ENCODE measurements around the gene WBP2. TPM values are rescaled to one million over a fixed set of nuclear protein-coding genes. Genes with fewer than 3 reads are reported as not detected.

Gene WBP2
- total RNA-seq, 2 experiments from 2014 or later: 98.5 to 114 TPM

- ChIA-PET POLR2A (interaction anchor here (0.8 to 4.2 kb wide), 11 partner anchors 8 to 64 kb away, joined by 3 to 29 read pairs (median 4); partner anchors contain the start of genes GALK1, UNC13D and WBP2), CTCF (interaction anchor here (0.8 to 5.9 kb wide), 7 partner anchors 18 to 76 kb away, joined by 3 to 51 read pairs (median 6); partner anchors contain the start of gene GALK1)
- TF ChIP-seq, protein P1, sequence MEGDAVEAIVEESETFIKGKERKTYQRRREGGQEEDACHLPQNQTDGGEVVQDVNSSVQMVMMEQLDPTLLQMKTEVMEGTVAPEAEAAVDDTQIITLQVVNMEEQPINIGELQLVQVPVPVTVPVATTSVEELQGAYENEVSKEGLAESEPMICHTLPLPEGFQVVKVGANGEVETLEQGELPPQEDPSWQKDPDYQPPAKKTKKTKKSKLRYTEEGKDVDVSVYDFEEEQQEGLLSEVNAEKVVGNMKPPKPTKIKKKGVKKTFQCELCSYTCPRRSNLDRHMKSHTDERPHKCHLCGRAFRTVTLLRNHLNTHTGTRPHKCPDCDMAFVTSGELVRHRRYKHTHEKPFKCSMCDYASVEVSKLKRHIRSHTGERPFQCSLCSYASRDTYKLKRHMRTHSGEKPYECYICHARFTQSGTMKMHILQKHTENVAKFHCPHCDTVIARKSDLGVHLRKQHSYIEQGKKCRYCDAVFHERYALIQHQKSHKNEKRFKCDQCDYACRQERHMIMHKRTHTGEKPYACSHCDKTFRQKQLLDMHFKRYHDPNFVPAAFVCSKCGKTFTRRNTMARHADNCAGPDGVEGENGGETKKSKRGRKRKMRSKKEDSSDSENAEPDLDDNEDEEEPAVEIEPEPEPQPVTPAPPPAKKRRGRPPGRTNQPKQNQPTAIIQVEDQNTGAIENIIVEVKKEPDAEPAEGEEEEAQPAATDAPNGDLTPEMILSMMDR (IDR thresholded peaks at IDR 0.05): no peak
- DNase-seq (no peak), ATAC-seq (ENCODE audit: poor library complexity) (no peak)
- Histone ChIP-seq H3K4me3 (ENCODE audit: low read length) (no peak overlapping the region), H3K4me1 (ENCODE audit: insufficient read depth, low read length) (peaks cover 61% of the 10 kb centered on the region), H3K27ac (ENCODE audit: low read depth in 1 of 2, low read length in 2 of 2) (no peak overlapping the region), H3K9me3 (ENCODE audit: control insufficient read depth in 1 of 2, insufficient read depth in 1 of 2, low read length in 2 of 2) (peaks cover 0 to 4% of the 10 kb centered on the region in 2 experiments), H3K27me3 (ENCODE audit: control insufficient read depth in 1 of 2, insufficient read depth in 2 of 2, low read length in 2 of 2) (no peaks in the 10 kb centered on the region), H3K36me3 (ENCODE audit: insufficient read depth, low read length) (peaks cover 67% of the 10 kb centered on the region)
- no peaks in the 10 kb centered on the region for H3K27me3 Mint-ChIP-seq
- H3K27ac Mint-ChIP-seq: no peak overlapping the region
- no peak overlapping the region for H3K4me3 Mint-ChIP-seq
- peaks cover 39% of the 10 kb centered on the region for H3K4me1 Mint-ChIP-seq (ENCODE audit: low read depth)
- H3K36me3 Mint-ChIP-seq (ENCODE audit: low read depth): peaks cover 46% of the 10 kb centered on the region
- no peaks in the 10 kb centered on the region for H3K9me3 Mint-ChIP-seq
- intact Hi-C loops (cut with DNase I, micrococcal nuclease): loop anchor here in 1 of 2 experiments (5.0 kb wide), 2 partner anchors 42 to 62 kb away; partner anchors contain the start of gene GALK1
Measured at GRCh38 chr17:75829747-75830146, 25.4 kb downstream of the WBP2 start.

GRCh38 chr17:75828741-75829140 is 26.4 kb downstream of the WBP2 start:
- H3K4me1 Mint-ChIP-seq (ENCODE audit: low read depth): peaks cover 29% of the 10 kb centered on the region
- no peaks in the 10 kb centered on the region for H3K9me3 Mint-ChIP-seq
- peaks cover 37% of the 10 kb centered on the region for H3K36me3 Mint-ChIP-seq (ENCODE audit: low read depth)
- H3K4me3 ChIP-seq (ENCODE audit: low read length): no peak overlapping the region
- peaks cover 66% of the 10 kb centered on the region for H3K36me3 ChIP-seq (ENCODE audit: insufficient read depth, low read length)
- ChIA-PET CTCF (interaction anchor here (1.3 to 5.9 kb wide), 3 partner anchors 45 to 75 kb away, joined by 4 to 51 read pairs (median 5); no protein-coding TSS in a partner anchor), POLR2A (interaction anchor here (0.8 to 3.8 kb wide), 10 partner anchors 15 to 64 kb away, joined by 3 to 36 read pairs (median 6); partner anchors contain the start of genes GALK1, TRIM47, UNC13D and UNK)
- H3K27ac Mint-ChIP-seq: peak overlapping the region; percentile 86
- no peak for ATAC-seq (ENCODE audit: poor library complexity)
- intact Hi-C loops (cut with DNase I, micrococcal nuclease): loop anchor here in 1 of 2 experiments (5.0 kb wide), 2 partner anchors 41 to 61 kb away; partner anchors contain the start of gene GALK1
- peaks cover 0 to 4% of the 10 kb centered on the region in 2 experiments for H3K9me3 ChIP-seq (ENCODE audit: control insufficient read depth in 1 of 2, insufficient read depth in 1 of 2, low read length in 2 of 2)
- no peak for DNase-seq
- H3K27ac ChIP-seq (ENCODE audit: low read depth in 1 of 2, low read length in 2 of 2): no peak overlapping the region
- H3K27me3 Mint-ChIP-seq: no peaks in the 10 kb centered on the region
- H3K4me1 ChIP-seq (ENCODE audit: insufficient read depth, low read length): peaks cover 51% of the 10 kb centered on the region
- no peaks in the 10 kb centered on the region for H3K27me3 ChIP-seq (ENCODE audit: control insufficient read depth in 1 of 2, insufficient read depth in 2 of 2, low read length in 2 of 2)
- TF ChIP-seq, protein P1 (IDR thresholded peaks at IDR 0.05): no peak
- H3K4me3 Mint-ChIP-seq: no peak overlapping the region

GRCh38 chr17:75828076-75828400 is 27.1 kb downstream of the WBP2 start:
- peaks cover 30% of the 10 kb centered on the region for H3K36me3 Mint-ChIP-seq (ENCODE audit: low read depth)
- peaks cover 66% of the 10 kb centered on the region for H3K36me3 ChIP-seq (ENCODE audit: insufficient read depth, low read length)
- no peak for ATAC-seq (ENCODE audit: poor library complexity)
- no peaks in the 10 kb centered on the region for H3K9me3 Mint-ChIP-seq
- peak in 2 of 14 experiments; percentile 22 to 43 for DNase-seq
- H3K9me3 ChIP-seq (ENCODE audit: control insufficient read depth in 1 of 2, insufficient read depth in 1 of 2, low read length in 2 of 2): peaks cover 0 to 4% of the 10 kb centered on the region in 2 experiments
- peaks cover 46% of the 10 kb centered on the region for H3K4me1 ChIP-seq (ENCODE audit: insufficient read depth, low read length)
- intact Hi-C loops (cut with DNase I, micrococcal nuclease): loop anchor here in 1 of 2 experiments (5.0 kb wide), 2 partner anchors 41 to 61 kb away; partner anchors contain the start of gene GALK1
- H3K27me3 ChIP-seq (ENCODE audit: control insufficient read depth in 1 of 2, insufficient read depth in 2 of 2, low read length in 2 of 2): no peaks in the 10 kb centered on the region
- TF ChIP-seq, protein P1 (IDR thresholded peaks at IDR 0.05): no peak
- H3K4me1 Mint-ChIP-seq (ENCODE audit: low read depth): peaks cover 22% of the 10 kb centered on the region
- ChIA-PET POLR2A (interaction anchor here (0.8 to 3.8 kb wide), 12 partner anchors 16 to 63 kb away, joined by 3 to 36 read pairs (median 6); partner anchors contain the start of genes GALK1, TRIM47, UNC13D and UNK), CTCF (interaction anchor here (1.0 to 5.9 kb wide), 3 partner anchors 42 to 75 kb away, joined by 3 to 51 read pairs (median 6); no protein-coding TSS in a partner anchor)
- H3K4me3 ChIP-seq (ENCODE audit: low read length): peak overlapping the region; percentile 32
- H3K27ac ChIP-seq (ENCODE audit: low read depth in 1 of 2, low read length in 2 of 2): peak overlapping the region in 1 of 2 donors; percentile 39
- no peaks in the 10 kb centered on the region for H3K27me3 Mint-ChIP-seq
- H3K4me3 Mint-ChIP-seq: peak overlapping the region; percentile 34
- H3K27ac Mint-ChIP-seq: peak overlapping the region; percentile 86

All from CD4-positive, alpha-beta T cell (primary cell).